H1 (cell line): ENCODE measurements around the gene SNCAIP. TPM values are rescaled to one million over a fixed set of nuclear protein-coding genes. Genes with fewer than 3 reads are reported as not detected.

ENCODE experiments used
- CTCF ChIA-PET: fragments of 300-600 bp; sonication (Branson Sonifier 250); formaldehyde crosslinking; loops from one replicate; lab custom pipeline; 2021; ENCODE audit not compliant: partially characterized antibody; lab: Charles Lee
- POLR2A ChIA-PET: fragments of 300-600 bp; sonication (Branson Sonifier 250); formaldehyde crosslinking; loops from one replicate; lab custom pipeline; 2021; ENCODE audit warnings: inconsistent platforms; ENCODE audit not compliant: partially characterized antibody; lab: Charles Lee
- DNase-seq, 2 experiments: peaks; one replicate each; pipeline versions ENCODE4 v3.0.0 to v3.0.0-alpha.2; 2010 to 2022; ENCODE audit warnings: low spot score in 2 of 2, low read depth in 1 of 2, mixed read lengths in 1 of 2
- FAIRE-seq: peaks from 2 replicates; lab custom pipeline; 2011; peaks lifted over from hg19 to GRCh38; lab: Jason Lieb, UNC
- H2AFZ ChIP-seq: 2 replicates; pipeline ENCODE4 v1.8.1; 2012; ENCODE audit warnings: low read length, inconsistent platforms
- H2AK5ac ChIP-seq: 2 replicates; pipeline ENCODE4 v1.6.1; 2013; ENCODE audit warnings: low read depth, low read length
- H2BK120ac ChIP-seq: replicated peaks from 2 replicates; pipeline ENCODE3; 2013; ENCODE audit warnings: low read depth, low read length, inconsistent platforms
- H2BK12ac ChIP-seq: 2 replicates; pipeline ENCODE4 v1.6.1; 2013; ENCODE audit warnings: low read depth, low read length
- H2BK15ac ChIP-seq: 2 replicates; pipeline ENCODE4 v1.6.1; 2013; ENCODE audit warnings: low read length
- H2BK20ac ChIP-seq: 2 replicates; pipeline ENCODE4 v1.6.1; 2013; ENCODE audit warnings: low read length
- H2BK5ac ChIP-seq: 2 replicates; pipeline ENCODE4 v1.6.1; 2013; ENCODE audit warnings: low read depth, low read length
- H3K14ac ChIP-seq: 2 replicates; pipeline ENCODE4 v1.6.1; 2013; ENCODE audit warnings: inconsistent platforms; ENCODE audit not compliant: insufficient read length
- H3K18ac ChIP-seq: 2 replicates; pipeline ENCODE4 v1.6.1; 2013; ENCODE audit warnings: low read length; ENCODE audit errors: extremely low read depth
- H3K23ac ChIP-seq: 2 replicates; pipeline ENCODE4 v1.6.1; 2013; ENCODE audit warnings: inconsistent platforms; ENCODE audit not compliant: insufficient read length
- H3K23me2 ChIP-seq: 2 replicates; pipeline ENCODE4 v1.6.1; 2013; ENCODE audit warnings: low read depth, low read length
- H3K27ac ChIP-seq: 2 replicates; pipeline ENCODE4 v1.6.1; 2011; ENCODE audit warnings: low read depth, low read length, inconsistent platforms
- H3K27me3 ChIP-seq, 4 experiments: replicated peaks in 1 of 4; 1 replicate in 1 of 4; 2 replicates in 3 of 4; pipeline versions ENCODE4 v1.6.1 to v1.8.1; 2011 to 2013; ENCODE audit warnings: low read length in 3 of 4, mild to moderate bottlenecking in 3 of 4, inconsistent platforms in 2 of 4, mixed read lengths in 2 of 4, moderate library complexity in 1 of 4; ENCODE audit not compliant: control insufficient read depth in 3 of 4, insufficient read depth in 3 of 4; ENCODE audit errors: extremely low read depth in 1 of 4
- H3K36me3 ChIP-seq, 4 experiments: 2 replicates each; pipeline versions ENCODE4 v1.6.1 to v1.8.1; 2011 to 2013; ENCODE audit warnings: mild to moderate bottlenecking in 4 of 4, low read length in 3 of 4, moderate library complexity in 2 of 4, control low read depth in 1 of 4, inconsistent platforms in 1 of 4; ENCODE audit not compliant: insufficient read depth in 4 of 4, control insufficient read depth in 2 of 4
- H3K4ac ChIP-seq: replicated peaks from 2 replicates; pipeline ENCODE3; 2013; ENCODE audit warnings: low read length, low read depth, mixed read lengths, inconsistent platforms; ENCODE audit not compliant: insufficient read length
- H3K4me1 ChIP-seq, 4 experiments: replicated peaks in 1 of 4; 1 replicate in 1 of 4; 2 replicates in 3 of 4; pipeline versions ENCODE4 v1.6.1 to v1.8.1; 2011 to 2013; ENCODE audit warnings: low read length in 3 of 4, inconsistent platforms in 2 of 4, mixed read lengths in 1 of 4; ENCODE audit not compliant: insufficient read depth in 4 of 4, control insufficient read depth in 3 of 4
- H3K4me2 ChIP-seq, 2 experiments: 2 replicates each; pipeline versions ENCODE4 v1.6.1 to v1.8.1; 2011 to 2013; ENCODE audit warnings: low read depth in 2 of 2, low read length in 2 of 2, control low read depth in 1 of 2, inconsistent platforms in 1 of 2, mild to moderate bottlenecking in 1 of 2; ENCODE audit not compliant: insufficient read depth in 1 of 2
- H3K4me3 ChIP-seq, 4 experiments: fragments of 200-600, 300-600 bp in 1 of 4; sonication (generic), shearing (Covaris generic), sonication (Bioruptor Twin) in 1 of 4; 2 replicates each; pipeline versions ENCODE4 v1.5.1 to v1.8.1; 2011 to 2016; ENCODE audit warnings: low read length in 4 of 4, low read depth in 3 of 4, control low read depth in 2 of 4, inconsistent platforms in 2 of 4, mild to moderate bottlenecking in 2 of 4, mixed read lengths in 1 of 4, moderate library complexity in 1 of 4; ENCODE audit not compliant: insufficient read depth in 2 of 4; ENCODE audit errors: extremely low read depth in 1 of 4
- H3K56ac ChIP-seq: replicated peaks from 2 replicates; pipeline ENCODE3; 2013; ENCODE audit warnings: low read depth, mild to moderate bottlenecking, mixed read lengths, low read length, inconsistent platforms; ENCODE audit not compliant: insufficient read length
- H3K79me1 ChIP-seq: 2 replicates; pipeline ENCODE4 v1.6.1; 2013; ENCODE audit warnings: low read depth, low read length, control low read depth
- H3K79me2 ChIP-seq, 2 experiments: 2 replicates each; pipeline versions ENCODE4 v1.6.1 to v1.8.1; 2012 to 2013; ENCODE audit warnings: low read length in 2 of 2, mild to moderate bottlenecking in 2 of 2, inconsistent platforms in 1 of 2; ENCODE audit not compliant: insufficient read depth in 2 of 2, control insufficient read depth in 1 of 2
- H3K9ac ChIP-seq, 4 experiments: replicated peaks in 1 of 4; 1 replicate in 1 of 4; 2 replicates in 3 of 4; pipeline versions ENCODE4 v1.6.1 to v1.8.1; 2011 to 2013; ENCODE audit warnings: low read depth in 3 of 4, low read length in 3 of 4, control low read depth in 2 of 4, mild to moderate bottlenecking in 2 of 4, moderate library complexity in 2 of 4, inconsistent platforms in 1 of 4; ENCODE audit errors: extremely low read depth in 1 of 4
- H3K9me3 ChIP-seq, 2 experiments: 2 replicates each; pipeline versions ENCODE4 v1.6.1 to v1.8.1; 2012 to 2013; ENCODE audit warnings: mild to moderate bottlenecking in 2 of 2, moderate library complexity in 2 of 2, control low read depth in 1 of 2, inconsistent platforms in 1 of 2, low read depth in 1 of 2, low read length in 1 of 2, mixed read lengths in 1 of 2; ENCODE audit not compliant: insufficient read depth in 2 of 2
- H4K20me1 ChIP-seq, 2 experiments: replicated peaks in 1 of 2; 2 replicates each; pipeline versions ENCODE3 to v1.8.1; 2011 to 2013; ENCODE audit warnings: inconsistent platforms in 2 of 2, low read length in 2 of 2, mild to moderate bottlenecking in 1 of 2; ENCODE audit not compliant: insufficient read depth in 2 of 2, control insufficient read depth in 1 of 2
- H4K5ac ChIP-seq: 2 replicates; pipeline ENCODE4 v1.6.1; 2013; ENCODE audit warnings: low read length, low read depth, mixed read lengths, inconsistent platforms; ENCODE audit not compliant: insufficient read length
- H4K8ac ChIP-seq: 2 replicates; pipeline ENCODE4 v1.8.0; 2013; ENCODE audit warnings: mild to moderate bottlenecking, moderate library complexity, low read length, inconsistent platforms; ENCODE audit not compliant: insufficient read depth; ENCODE audit errors: extremely low read depth
- H4K91ac ChIP-seq: replicated peaks from 2 replicates; pipeline ENCODE3; 2013; ENCODE audit warnings: low read length, mixed read lengths, inconsistent platforms; ENCODE audit not compliant: insufficient read length
- ASH2L ChIP-seq: fragments of 200-600, 300-600 bp; sonication (generic); IDR thresholded peaks from one replicate; pipeline ENCODE4 v1.7.1; 2017; ENCODE audit warnings: low read length
- CBX5 ChIP-seq: fragments of 300-800, 300-1000 bp; sonication (generic); IDR thresholded peaks from 2 replicates; pipeline ENCODE4 v1.7.1; 2016; ENCODE audit warnings: antibody characterized with exemption, low read length, low read depth
- CREB1 ChIP-seq: IDR thresholded peaks from 2 replicates; pipeline ENCODE4 v1.6.1; 2012; ENCODE audit warnings: inconsistent platforms
- CTCF ChIP-seq, 3 experiments: IDR thresholded peaks; 1 replicate in 2 of 3; 2 replicates in 1 of 3; pipeline versions ENCODE4 v1.5.1 to v1.6.1; 2011; ENCODE audit warnings: low read length in 3 of 3, mild to moderate bottlenecking in 3 of 3, inconsistent platforms in 2 of 3, low read depth in 1 of 3, moderate library complexity in 1 of 3; ENCODE audit not compliant: insufficient read depth in 1 of 3; ENCODE audit errors: control extremely low read depth in 1 of 3
- JUND ChIP-seq: IDR thresholded peaks from 2 replicates; pipeline ENCODE4 v1.6.1; 2011; ENCODE audit warnings: mild to moderate bottlenecking, improper control_type of control experiment, low read length
- PHF8 ChIP-seq: fragments of 200-600 bp; sonication (generic); conservative IDR thresholded peaks from 2 replicates; pipeline ENCODE4 v1.7.1; 2012; ENCODE audit warnings: low read depth, mild to moderate bottlenecking, inconsistent platforms, low read length, moderate library complexity
- RAD21 ChIP-seq, 2 experiments: IDR thresholded peaks in 1 of 2; conservative IDR thresholded peaks in 1 of 2; 2 replicates each; pipeline ENCODE4 v1.6.1; 2011; ENCODE audit warnings: low read depth in 2 of 2, low read length in 2 of 2, improper control_type of control experiment in 1 of 2, inconsistent platforms in 1 of 2, mild to moderate bottlenecking in 1 of 2, moderate library complexity in 1 of 2
- SP1 ChIP-seq: IDR thresholded peaks from 2 replicates; pipeline ENCODE4 v1.6.1; 2011; ENCODE audit warnings: low read depth, low read length
- TEAD4 ChIP-seq: IDR thresholded peaks from 2 replicates; pipeline ENCODE4 v1.6.1; 2012; ENCODE audit warnings: low read depth, low read length, inconsistent platforms, mixed read lengths
- WGBS, 2 experiments: shearing (Covaris generic) in 1 of 2; methylation state at CpG; one replicate each; pipeline versions ENCODE4 v1.1.6 to v1.1.7; 2013 to 2015; ENCODE audit warnings: low lambda C conversion rate in 2 of 2, mixed read lengths in 2 of 2, inconsistent platforms in 1 of 2, low coverage in 1 of 2, missing lambda C conversion rate in 1 of 2; ENCODE audit not compliant: insufficient replicate concordance in 2 of 2, insufficient coverage in 1 of 2, insufficient read length in 1 of 2; ENCODE audit errors: extremely low coverage in 1 of 2, missing lambda C conversion rate in 1 of 2; 5-methylcytosine and 5-hydroxymethylcytosine counted together
- polyA plus RNA-seq, 7 experiments: library from polyadenylated mRNA; depleted of rRNA in 3 of 7; stranded (reverse) in 5 of 7; unstranded in 2 of 7; fragments of >200 nt in 5 of 7; fragments of 200-250 nt in 2 of 7; gene quantifications; 1 replicate in 5 of 7; 2 replicates in 1 of 7; 4 replicates in 1 of 7; pipeline versions ENCODE4 v1.2.1 to v1.2.3, GENCODE V29; 2011 to 2013; ENCODE audit warnings: missing spikeins in 2 of 7, mixed read lengths in 2 of 7
- total RNA-seq: library from RNA; stranded (reverse); fragmentation: NEBNext Ultra II Directional; extraction: Animal tissue kit (Norgen Biotek cat#: 25700); gene quantifications from 2 replicates; pipeline ENCODE4 v1.2.1, GENCODE V29; 2021
- TF ChIP-seq, protein P1 (sequence below): IDR thresholded peaks from 2 replicates; pipeline ENCODE4 v1.6.1; 2012; ENCODE audit warnings: low read length, inconsistent platforms

The SNCAIP gene
- total and polyA plus RNA-seq, 2 of the 8 experiments (the other 6 are each of a cell fraction or from before 2014, with no cell fraction given) = 3.9 to 9.0 TPM

- Histone ChIP-seq H3K4me2 (no peak overlapping the region), H3K79me1 (no peaks in the 10 kb centered on the region), H2AFZ (no peak overlapping the region), H3K27ac (no peak overlapping the region), H3K18ac (no peak overlapping the region), H2BK12ac (no peak overlapping the region), H3K9ac (no peak overlapping the region), H2BK5ac (no peak overlapping the region), H4K20me1 (no peaks in the 10 kb centered on the region), H3K27me3 (no peaks in the 10 kb centered on the region), H3K56ac (no peak overlapping the region), H2AK5ac (no peak overlapping the region), H4K8ac (no peak overlapping the region), H3K4me3 (no peak overlapping the region), H3K4ac (no peak overlapping the region), H4K5ac (no peak overlapping the region), H2BK20ac (no peak overlapping the region), H3K14ac (no peak overlapping the region), H4K91ac (no peak overlapping the region), H3K36me3 (no peaks in the 10 kb centered on the region), H3K4me1 (peaks cover 3 to 11% (median 7%) of the 10 kb centered on the region in 4 experiments; a peak in 5 of 7 replicates), H3K23ac (no peak overlapping the region), H3K23me2 (no peaks in the 10 kb centered on the region), H3K79me2 (no peaks in the 10 kb centered on the region), H2BK120ac (no peak overlapping the region), H3K9me3 (no peaks in the 10 kb centered on the region), H2BK15ac (no peak overlapping the region)
- WGBS, 2 experiments = 62% methylated on average over 2 of the region's 2 CpGs; no CpG with 5 or more reads in 1 of the 2 experiments
- DNase-seq (no peak), FAIRE-seq (peak; percentile 90)
- POLR2A ChIA-PET = no interaction called here
- CTCF ChIA-PET = interaction anchor here (0.6 to 4.0 kb wide), 26 partner anchors 9 to 203 kb away, joined by 3 to 28 read pairs (median 4); no protein-coding TSS in a partner anchor
- TF ChIP-seq CREB1 = 0 out of 2 replicates have a peak, but pooled peaks have one; percentile 30
- TF ChIP-seq CBX5 = no peak
- no peak for TF ChIP-seq PHF8
- TF ChIP-seq TEAD4 = peak; percentile 73
- TF ChIP-seq CTCF (IDR thresholded peaks at IDR 0.05; ENCODE audit: control extremely low read depth in 1 of 3, insufficient read depth in 1 of 3, low read depth in 1 of 3, low read length in 3 of 3) = peak in 2 of 3 experiments; percentile 55 to 74; a peak in 3 of 4 replicates
- TF ChIP-seq, protein P1, sequence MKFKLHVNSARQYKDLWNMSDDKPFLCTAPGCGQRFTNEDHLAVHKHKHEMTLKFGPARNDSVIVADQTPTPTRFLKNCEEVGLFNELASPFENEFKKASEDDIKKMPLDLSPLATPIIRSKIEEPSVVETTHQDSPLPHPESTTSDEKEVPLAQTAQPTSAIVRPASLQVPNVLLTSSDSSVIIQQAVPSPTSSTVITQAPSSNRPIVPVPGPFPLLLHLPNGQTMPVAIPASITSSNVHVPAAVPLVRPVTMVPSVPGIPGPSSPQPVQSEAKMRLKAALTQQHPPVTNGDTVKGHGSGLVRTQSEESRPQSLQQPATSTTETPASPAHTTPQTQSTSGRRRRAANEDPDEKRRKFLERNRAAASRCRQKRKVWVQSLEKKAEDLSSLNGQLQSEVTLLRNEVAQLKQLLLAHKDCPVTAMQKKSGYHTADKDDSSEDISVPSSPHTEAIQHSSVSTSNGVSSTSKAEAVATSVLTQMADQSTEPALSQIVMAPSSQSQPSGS = peak; percentile 100
- TF ChIP-seq RAD21 (IDR thresholded peaks at IDR 0.05 in 1 of 2, conservative IDR thresholded peaks at IDR 0.05 in 1 of 2; ENCODE audit: low read depth in 2 of 2, low read length in 2 of 2) = peak; percentile 49 to 69
- TF ChIP-seq JUND = peak; percentile 66; the same call in 1 of the 2 replicates
- TF ChIP-seq ASH2L = no peak
- TF ChIP-seq SP1 = no peak
Measured at GRCh38 chr5:122295138-122295537, 16.9 kb upstream of the SNCAIP start.
